ENCODE data around the gene ARHGEF5. TPM values are rescaled to one million over a fixed set of nuclear protein-coding genes. Genes with fewer than 3 reads are reported as not detected.
"Not testable (repeated sequence)": the region's sequence is repeated elsewhere in the genome, so short reads cannot be mapped to it uniquely, and the experiment has no call there.

The ARHGEF5 gene
- total and polyA plus RNA-seq, 3 donors from 2014 or later = 4.3 to 5.2 (median 5.0) TPM

- intact Hi-C loops (cut with DNase I; ENCODE audit: low total_unique reads); H3K36me3 ChIP-seq (ENCODE audit: low read depth, missing control alignments); H3K4me3 ChIP-seq; DNase-seq; H3K9me3 ChIP-seq; H3K27ac ChIP-seq; H3K27me3 ChIP-seq; H3K4me1 ChIP-seq: not testable (repeated sequence)
- 85 to 87% methylated on average over 2 of the region's 2 CpGs for WGBS, 2 donors
Measured at GRCh38 chr7:144331996-144332288, 23.3 kb upstream of the ARHGEF5 start.

GRCh38 chr7:144348625-144349024 lies 6.6 kb upstream of the ARHGEF5 start:
- H3K4me3 ChIP-seq; H3K36me3 ChIP-seq (ENCODE audit: low read depth, missing control alignments); H3K9me3 ChIP-seq; DNase-seq; H3K27ac ChIP-seq; intact Hi-C loops (cut with DNase I; ENCODE audit: low total_unique reads); H3K4me1 ChIP-seq; H3K27me3 ChIP-seq: not testable (repeated sequence)
- no CpG with 5 or more reads among the region's 1 CpG for WGBS, 2 donors

GRCh38 chr7:144351667-144352066 lies 3.5 kb upstream of the ARHGEF5 start:
- H3K27me3 ChIP-seq; H3K4me1 ChIP-seq; H3K4me3 ChIP-seq; intact Hi-C loops (cut with DNase I; ENCODE audit: low total_unique reads); H3K27ac ChIP-seq; DNase-seq; H3K36me3 ChIP-seq (ENCODE audit: low read depth, missing control alignments); H3K9me3 ChIP-seq: not testable (repeated sequence)
- WGBS, 2 donors = 54 to 85% methylated on average over 1 to 2 of the region's 3 CpGs

- H3K36me3 ChIP-seq (ENCODE audit: low read depth, missing control alignments); H3K27ac ChIP-seq; H3K4me1 ChIP-seq; H3K27me3 ChIP-seq; DNase-seq; H3K9me3 ChIP-seq; H3K4me3 ChIP-seq; intact Hi-C loops (cut with DNase I; ENCODE audit: low total_unique reads): not testable (repeated sequence)
- no CpG with 5 or more reads among the region's 6 CpGs for WGBS, 2 donors
Measured at GRCh38 chr7:144356185-144356584, 983 bp downstream of the ARHGEF5 start.

GRCh38 chr7:144356860-144357259 lies 1.7 kb downstream of the ARHGEF5 start:
- H3K36me3 ChIP-seq (ENCODE audit: low read depth, missing control alignments); H3K27ac ChIP-seq; H3K4me1 ChIP-seq; H3K4me3 ChIP-seq; H3K9me3 ChIP-seq; DNase-seq; H3K27me3 ChIP-seq; intact Hi-C loops (cut with DNase I; ENCODE audit: low total_unique reads): not testable (repeated sequence)
- 100% methylated on average over 1 of the region's 11 CpGs; no CpG with 5 or more reads in 1 of the 2 donors for WGBS, 2 donors

GRCh38 chr7:144362061-144362460 lies 6.9 kb downstream of the ARHGEF5 start:
- intact Hi-C loops (cut with DNase I; ENCODE audit: low total_unique reads); H3K27ac ChIP-seq: not testable (repeated sequence)

GRCh38 chr7:144365523-144365922 lies 10.3 kb downstream of the ARHGEF5 start:
- H3K9me3 ChIP-seq; intact Hi-C loops (cut with DNase I; ENCODE audit: low total_unique reads); H3K27ac ChIP-seq; H3K4me1 ChIP-seq; H3K27me3 ChIP-seq; DNase-seq; H3K4me3 ChIP-seq; H3K36me3 ChIP-seq (ENCODE audit: low read depth, missing control alignments): not testable (repeated sequence)
- WGBS, 2 donors = no CpG with 5 or more reads among the region's 6 CpGs

More at GRCh38 chr7:144362061-144362460, 6.9 kb downstream of the ARHGEF5 start:
- H3K4me1 ChIP-seq; H3K36me3 ChIP-seq (ENCODE audit: low read depth, missing control alignments); H3K4me3 ChIP-seq; H3K9me3 ChIP-seq; DNase-seq; H3K27me3 ChIP-seq: not testable (repeated sequence)
- WGBS, 2 donors = no CpG with 5 or more reads among the region's 3 CpGs

GRCh38 chr7:144367250-144367649 lies 12.0 kb downstream of the ARHGEF5 start:
- WGBS, 2 donors = no CpG with 5 or more reads among the region's 9 CpGs
- intact Hi-C loops (cut with DNase I; ENCODE audit: low total_unique reads); H3K4me3 ChIP-seq: not testable (repeated sequence)

GRCh38 chr7:144369221-144369620 lies 14.0 kb downstream of the ARHGEF5 start:
- H3K4me1 ChIP-seq; H3K27me3 ChIP-seq; DNase-seq; H3K9me3 ChIP-seq; intact Hi-C loops (cut with DNase I; ENCODE audit: low total_unique reads); H3K27ac ChIP-seq; H3K4me3 ChIP-seq; H3K36me3 ChIP-seq (ENCODE audit: low read depth, missing control alignments): not testable (repeated sequence)
- 76 to 93% methylated on average over 3 to 4 of the region's 7 CpGs for WGBS, 2 donors

More at GRCh38 chr7:144367250-144367649, 12.0 kb downstream of the ARHGEF5 start:
- not testable (repeated sequence) for H3K4me1 ChIP-seq; H3K27me3 ChIP-seq; DNase-seq; H3K36me3 ChIP-seq (ENCODE audit: low read depth, missing control alignments); H3K9me3 ChIP-seq; H3K27ac ChIP-seq

Measured in testis (tissue), 3 donors.